Measurements from ENCODE around the gene YTHDC1. TPM values are rescaled to one million over a fixed set of nuclear protein-coding genes. Genes with fewer than 3 reads are reported as not detected.
"Not testable (repeated sequence)": the region's sequence is repeated elsewhere in the genome, so short reads cannot be mapped to it uniquely, and the experiment has no call there.

The YTHDC1 gene
- total and polyA plus RNA-seq, 2 of the 13 experiments (the other 11 are each of a cell fraction or from before 2014, with no cell fraction given): 37.3 to 56.8 TPM

GRCh38 chr4:68281796-68282740 lies 67.8 kb downstream of the YTHDC1 start (continued):
- 0 out of 2 replicates have a peak, but pooled peaks have one; percentile 20 for TF ChIP-seq HNF1A (IDR thresholded peaks at IDR 0.05; ENCODE audit: low read depth)
- TF ChIP-seq HNF1A (CRISPR knock-in tag; IDR thresholded peaks at IDR 0.05; ENCODE audit: borderline replicate concordance); SOX6 (IDR thresholded peaks at IDR 0.05); SOX13 (IDR thresholded peaks at IDR 0.05): not testable (repeated sequence)
- TF ChIP-seq SOX6 (CRISPR knock-in tag; IDR thresholded peaks at IDR 0.05): peak; percentile 25; the same call in 1 of the 2 replicates
- peak in 1 of 2 experiments; percentile 47; a peak in 2 of 4 replicates for TF ChIP-seq SOX13 (CRISPR knock-in tag; conservative IDR thresholded peaks at IDR 0.05 in 1 of 2, IDR thresholded peaks at IDR 0.05 in 1 of 2)

- Histone ChIP-seq H3K27ac (ENCODE audit: extremely low read length, insufficient read depth, low read length) (no peak overlapping the region), H3K36me3 (replicated peaks in 1 of 2; ENCODE audit: control insufficient read depth in 1 of 2, insufficient read depth in 2 of 2, low read length in 2 of 2) (no peaks in the 10 kb centered on the region), H3K4me3 (replicated peaks in 1 of 3; ENCODE audit: insufficient read depth in 1 of 3, low read depth in 2 of 3, low read length in 3 of 3) (no peak overlapping the region), H4K20me1 (ENCODE audit: insufficient read depth, low read length) (no peaks in the 10 kb centered on the region), H3K27me3 (ENCODE audit: control insufficient read depth in 1 of 2, insufficient read depth in 2 of 2, low read length in 2 of 2) (0 out of 5 replicates have a peak, but pooled peaks cover 0 to 1% of the 10 kb centered on the region in 2 experiments), H2AFZ (ENCODE audit: low read length) (no peak overlapping the region), H3K4me2 (ENCODE audit: low read depth, low read length) (no peak overlapping the region), H3K4me1 (ENCODE audit: insufficient read depth, low read length) (peaks cover 15% of the 10 kb centered on the region), H3K79me2 (ENCODE audit: insufficient read depth, low read length) (no peaks in the 10 kb centered on the region), H3K9ac (ENCODE audit: insufficient read depth, low read depth, low read length) (no peak overlapping the region), H3K9me3 (ENCODE audit: low read length) (no peaks in the 10 kb centered on the region)
- in situ Hi-C loops (cut with HindIII; ENCODE audit: extremely low pct_ligation_motif_present, low pct_unique_long_range_greater_than_20kb) (no loop called here), intact Hi-C loops (cut with micrococcal nuclease; ENCODE audit: unreplicated experiment) (no loop called here)
- ATAC-seq (no peak), DNase-seq (ENCODE audit: low spot score) (no peak), FAIRE-seq (no peak)
- no TSS peak for BruUV-seq (replicated peaks)
- CTCF ChIA-PET (ENCODE audit: low intra/inter-chr PET ratio, low total read pairs): no interaction called here
- POLR2A ChIA-PET: no interaction called here
- WGBS (ENCODE audit: low lambda C conversion rate): 40% methylated on average over 2 of the region's 2 CpGs
- no peak for TF ChIP-seq FOXC1 (CRISPR knock-in tag; IDR thresholded peaks at IDR 0.05; ENCODE audit: borderline replicate concordance)
- TF ChIP-seq ZNF75D (CRISPR knock-in tag; IDR thresholded peaks at IDR 0.05; ENCODE audit: borderline replicate concordance): no peak
- TF ChIP-seq IKZF5 (CRISPR knock-in tag; IDR thresholded peaks at IDR 0.05): no peak
- no peak for TF ChIP-seq HNRNPL (IDR thresholded peaks at IDR 0.05; ENCODE audit: low read depth, low read length)
- TF ChIP-seq BRF2 (CRISPR knock-in tag; IDR thresholded peaks at IDR 0.05): no peak
- no peak for TF ChIP-seq ZNF430 (CRISPR knock-in tag; IDR thresholded peaks at IDR 0.05)
- TF ChIP-seq ZNF543 (CRISPR knock-in tag; IDR thresholded peaks at IDR 0.05): no peak
- TF ChIP-seq ZMAT3 (CRISPR knock-in tag; conservative IDR thresholded peaks at IDR 0.05): no peak
- TF ChIP-seq FLYWCH1 (CRISPR knock-in tag; IDR thresholded peaks at IDR 0.05): no peak
These were observed 71.9 kb downstream of the YTHDC1 start for GRCh38 chr4:68278029-68278428.
